Measurements from ENCODE around the gene NOC4L.

The NOC4L gene

GRCh38 chr12:132170094-132170636 is 25.9 kb downstream of the NOC4L start:
- peak; percentile 56 for DNase-seq

GRCh38 chr12:132170637-132171292 is 26.5 kb downstream of the NOC4L start:
- no peak for DNase-seq

DNA sequence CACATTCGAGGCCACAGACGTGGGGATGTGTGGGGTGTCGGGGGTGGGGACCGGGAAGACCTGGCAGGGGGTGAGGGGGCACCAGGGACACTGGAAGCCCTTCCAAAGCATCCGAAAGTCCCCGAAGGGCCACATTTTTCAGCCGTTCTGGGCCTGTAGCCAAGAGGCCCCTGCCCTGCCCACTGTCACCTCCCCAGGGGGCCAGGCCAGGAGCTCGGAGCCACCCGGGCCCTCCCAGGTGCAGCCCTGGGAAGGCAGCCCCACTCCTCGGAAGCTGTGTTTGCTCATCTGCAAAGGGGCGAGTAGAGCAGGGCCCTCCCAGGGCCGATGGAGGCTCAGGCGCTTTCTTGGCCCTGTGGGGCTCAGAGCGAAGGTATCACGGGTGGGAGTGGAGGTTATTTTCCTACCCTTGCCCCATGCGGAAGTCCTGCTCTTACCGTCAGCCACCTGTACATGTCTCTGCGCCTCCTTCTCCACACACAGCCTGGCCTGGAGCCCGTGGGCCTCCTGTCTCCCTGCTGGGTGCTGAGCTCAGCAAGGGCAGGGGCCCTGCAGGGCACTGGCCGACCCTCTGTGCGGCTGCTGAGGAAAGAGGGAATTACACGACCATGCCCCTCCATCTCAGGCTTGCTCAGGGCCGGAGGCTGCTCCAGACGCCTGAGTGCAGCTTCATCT is 27.2 kb downstream of the NOC4L start:
- no peak for DNase-seq

- DNase-seq: no peak
Measured at GRCh38 chr12:132171968-132172521, 27.8 kb downstream of the NOC4L start.

GRCh38 chr12:132172619-132173018 is 28.4 kb downstream of the NOC4L start:
- no peak for DNase-seq

DNA sequence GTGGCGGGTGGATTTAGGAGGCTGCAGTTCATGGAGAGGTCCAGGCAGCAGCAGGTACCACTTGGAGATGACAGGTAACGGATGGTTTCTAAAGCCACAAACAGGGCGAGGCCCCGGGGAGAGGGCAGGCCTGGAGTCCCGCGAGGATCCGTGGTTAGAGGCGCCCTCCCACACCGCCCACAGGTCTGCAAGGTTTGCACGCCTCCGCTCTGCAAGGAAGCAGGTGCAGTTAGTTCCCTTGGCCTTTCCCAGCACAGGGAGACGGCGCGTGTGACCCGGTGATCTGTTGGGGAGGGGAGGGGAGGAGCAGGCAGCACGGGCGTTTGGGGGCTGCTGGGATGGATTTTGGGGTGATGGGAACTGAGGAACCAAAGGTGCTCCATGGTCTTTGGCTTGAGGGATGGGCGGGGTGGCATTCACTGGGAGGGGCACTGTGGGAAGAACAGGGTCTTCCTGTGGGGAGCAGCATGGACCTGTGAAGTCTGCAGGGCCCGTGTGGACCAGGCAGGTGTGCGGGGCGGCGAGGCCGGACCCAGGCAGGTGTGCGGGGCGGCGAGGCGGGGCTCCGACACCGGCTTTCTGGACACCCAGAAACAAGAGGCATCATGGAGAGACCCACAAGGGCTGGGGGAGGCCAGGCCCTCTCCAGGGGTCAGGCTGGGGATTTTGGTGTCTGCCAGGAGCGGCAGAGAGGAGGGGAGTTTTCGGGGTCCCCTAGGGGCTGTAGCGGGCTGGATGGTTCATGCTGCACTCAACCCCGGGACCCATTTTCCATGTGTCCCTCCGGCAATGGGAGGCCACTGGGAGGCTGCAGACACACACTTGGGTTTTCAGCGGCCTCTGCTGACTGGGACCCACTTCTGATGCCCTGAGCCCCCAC is 29.1 kb downstream of the NOC4L start:
- DNase-seq: no peak

GRCh38 chr12:132174015-132174838 is 30.0 kb downstream of the NOC4L start:
- DNase-seq: no peak

GRCh38 chr12:132174839-132175490 is 30.7 kb downstream of the NOC4L start:
- DNase-seq: no peak

DNA sequence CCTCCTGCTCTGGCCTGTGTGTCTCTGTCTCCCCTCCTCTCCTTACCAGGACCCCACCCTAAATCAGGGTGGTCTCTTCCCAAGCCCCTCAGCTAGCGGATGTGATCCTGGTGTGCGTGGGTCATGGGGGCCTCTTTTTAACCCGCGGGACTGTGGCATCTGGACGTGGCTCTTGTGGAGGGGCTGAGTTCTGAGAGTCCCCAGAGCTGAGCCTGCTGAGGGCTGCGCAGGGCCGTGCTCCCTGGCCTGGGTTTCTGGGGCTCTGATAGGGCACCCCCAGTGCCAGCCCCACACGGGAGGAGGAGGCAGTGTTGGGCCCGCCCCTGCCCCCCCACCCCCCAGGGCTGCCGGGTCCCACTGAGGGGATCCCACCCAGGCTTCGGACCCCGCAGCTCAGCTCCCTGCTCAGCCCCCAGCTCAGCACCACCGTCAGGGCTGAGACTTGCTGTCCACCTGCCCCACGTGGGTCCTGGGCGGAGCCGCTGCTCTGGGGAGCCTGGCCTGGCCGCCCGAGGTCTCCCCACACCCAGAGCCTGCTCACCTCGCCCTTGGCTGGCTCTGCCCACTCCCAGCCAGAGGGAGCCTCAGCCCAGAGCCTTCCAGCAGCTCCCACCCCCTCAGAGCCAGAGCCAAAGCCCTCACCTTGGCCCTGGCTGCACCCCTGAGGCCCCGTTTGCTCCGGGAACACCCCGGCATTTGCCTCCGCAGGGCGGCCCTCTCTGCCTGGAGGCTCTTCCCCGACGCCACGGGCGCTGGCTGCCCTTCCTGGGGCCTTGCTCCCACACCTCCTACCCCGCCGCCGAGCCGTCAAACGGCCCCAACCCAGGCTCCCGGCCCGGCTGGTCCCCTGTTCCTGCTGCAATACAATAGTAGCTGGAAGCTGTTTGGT is 31.5 kb downstream of the NOC4L start:
- DNase-seq: no peak

GRCh38 chr12:132176385-132176919 is 32.2 kb downstream of the NOC4L start:
- no peak for DNase-seq

GRCh38 chr12:132176920-132177551 is 32.8 kb downstream of the NOC4L start:
- no peak for DNase-seq

- no peak for DNase-seq
Measured at GRCh38 chr12:132178316-132178715, 34.1 kb downstream of the NOC4L start.

GRCh38 chr12:132178801-132179401 is 34.6 kb downstream of the NOC4L start:
- DNase-seq: no peak

- DNase-seq: no peak
Measured at GRCh38 chr12:132179431-132180362, 35.4 kb downstream of the NOC4L start.

- no peak for DNase-seq
Measured at GRCh38 chr12:132180648-132181546, 36.6 kb downstream of the NOC4L start.

- no peak for DNase-seq
Measured at GRCh38 chr12:132181570-132182200, 37.4 kb downstream of the NOC4L start.
